NCI-H345 (cell line): ENCODE results near the gene XYLT1.
"Not testable (repeated sequence)": the region's sequence is repeated elsewhere in the genome, so short reads cannot be mapped to it uniquely, and the experiment has no call there.

Source experiments
- DNase-seq: peaks from one replicate; lab custom pipeline; 2025; lab: John Stamatoyannopoulos, UW

The XYLT1 gene

GRCh38 chr16:17335406-17335805, 135.4 kb downstream of the XYLT1 start:
- DNase-seq = not testable (repeated sequence)

- DNase-seq = no peak
Measured at GRCh38 chr16:17334096-17334495, 136.7 kb downstream of the XYLT1 start.

- DNase-seq = no peak
Measured at GRCh38 chr16:17333229-17333628, 137.5 kb downstream of the XYLT1 start.

GRCh38 chr16:17331991-17332390, 138.8 kb downstream of the XYLT1 start:
- DNase-seq = no peak

GRCh38 chr16:17331071-17331607, 139.6 kb downstream of the XYLT1 start:
- DNase-seq = no peak

GRCh38 chr16:17330044-17330443, 140.7 kb downstream of the XYLT1 start:
- DNase-seq = no peak

- DNase-seq = no peak
Measured at GRCh38 chr16:17329391-17329790, 141.4 kb downstream of the XYLT1 start.

- no peak for DNase-seq
Measured at GRCh38 chr16:17328932-17329331, 141.8 kb downstream of the XYLT1 start.

GRCh38 chr16:17327664-17328335, 143.0 kb downstream of the XYLT1 start:
- DNase-seq = no peak

- peak; percentile 30 for DNase-seq
Measured at GRCh38 chr16:17325476-17326143, 145.2 kb downstream of the XYLT1 start.

- DNase-seq = no peak
Measured at GRCh38 chr16:17324451-17324850, 146.3 kb downstream of the XYLT1 start.

GRCh38 chr16:17323171-17323570, 147.6 kb downstream of the XYLT1 start:
- DNase-seq = no peak

- no peak for DNase-seq
Measured at GRCh38 chr16:17321824-17322223, 148.9 kb downstream of the XYLT1 start.

- no peak for DNase-seq
Measured at GRCh38 chr16:17320009-17320408, 150.8 kb downstream of the XYLT1 start.

- no peak for DNase-seq
Measured at GRCh38 chr16:17318238-17318637, 152.5 kb downstream of the XYLT1 start.

- DNase-seq = peak; percentile 20
Measured at GRCh38 chr16:17316005-17316404, 154.8 kb downstream of the XYLT1 start.

GRCh38 chr16:17313793-17314547, 156.8 kb downstream of the XYLT1 start:
- DNase-seq = no peak

GRCh38 chr16:17313085-17313611, 157.6 kb downstream of the XYLT1 start:
- DNase-seq = no peak

GRCh38 chr16:17312094-17312710, 158.6 kb downstream of the XYLT1 start:
- DNase-seq = no peak

GRCh38 chr16:17311333-17312093, 159.2 kb downstream of the XYLT1 start:
- DNase-seq = no peak

- DNase-seq = no peak
Measured at GRCh38 chr16:17309510-17309909, 161.2 kb downstream of the XYLT1 start.
